ENCODE data around the gene GDI1.

The GDI1 gene

GRCh38 chrX:154439841-154440240, 2.9 kb downstream of the GDI1 start:
- DNase-seq: no peak

- DNase-seq: no peak
Measured at GRCh38 chrX:154440623-154441357, 3.8 kb downstream of the GDI1 start.

DNA sequence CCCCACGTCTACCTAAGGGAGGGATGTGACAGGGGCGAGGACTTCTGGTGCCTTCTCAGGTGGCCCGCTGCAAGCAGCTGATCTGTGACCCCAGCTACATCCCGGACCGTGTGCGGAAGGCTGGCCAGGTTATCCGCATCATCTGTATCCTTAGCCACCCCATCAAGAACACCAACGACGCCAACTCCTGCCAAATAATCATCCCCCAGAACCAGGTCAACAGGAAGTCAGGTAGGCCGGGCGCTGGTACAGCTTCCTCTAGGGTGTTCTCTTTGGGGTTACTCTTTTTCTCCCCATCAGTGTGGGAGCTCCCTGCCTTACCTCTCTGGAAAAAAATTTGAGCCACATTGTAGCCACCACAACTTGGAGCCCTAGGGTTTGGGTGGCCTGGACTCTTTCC, 4.6 kb downstream of the GDI1 start:
- no peak for DNase-seq

DNA sequence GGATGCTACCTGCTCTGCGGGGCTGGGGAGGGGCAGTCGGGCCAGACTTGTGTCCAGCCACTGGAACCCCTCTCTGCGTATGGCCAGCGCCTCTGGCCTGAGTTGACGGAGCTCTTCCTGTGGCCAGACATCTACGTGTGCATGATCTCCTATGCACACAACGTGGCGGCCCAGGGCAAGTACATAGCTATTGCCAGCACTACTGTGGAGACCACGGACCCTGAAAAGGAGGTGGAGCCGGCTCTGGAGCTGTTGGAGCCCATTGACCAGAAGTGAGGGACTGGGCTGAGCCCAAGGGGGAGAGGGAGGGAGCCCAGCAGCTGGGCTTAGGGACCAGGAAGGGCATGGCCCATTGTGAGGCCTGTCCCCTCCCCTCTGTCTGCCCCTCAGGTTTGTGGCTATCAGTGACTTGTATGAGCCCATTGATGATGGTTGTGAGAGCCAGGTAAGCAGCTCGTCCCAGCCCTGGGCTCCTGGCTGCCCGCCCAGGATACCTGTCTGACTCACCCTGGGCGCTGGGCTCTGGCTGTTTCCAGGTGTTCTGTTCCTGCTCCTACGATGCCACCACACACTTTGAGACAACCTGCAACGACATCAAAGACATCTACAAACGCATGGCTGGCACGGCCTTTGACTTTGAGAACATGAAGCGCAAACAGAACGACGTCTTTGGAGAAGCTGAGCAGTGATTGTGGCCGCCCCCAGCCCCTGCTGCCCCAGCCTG, 5.2 kb downstream of the GDI1 start:
- no peak for DNase-seq

DNA sequence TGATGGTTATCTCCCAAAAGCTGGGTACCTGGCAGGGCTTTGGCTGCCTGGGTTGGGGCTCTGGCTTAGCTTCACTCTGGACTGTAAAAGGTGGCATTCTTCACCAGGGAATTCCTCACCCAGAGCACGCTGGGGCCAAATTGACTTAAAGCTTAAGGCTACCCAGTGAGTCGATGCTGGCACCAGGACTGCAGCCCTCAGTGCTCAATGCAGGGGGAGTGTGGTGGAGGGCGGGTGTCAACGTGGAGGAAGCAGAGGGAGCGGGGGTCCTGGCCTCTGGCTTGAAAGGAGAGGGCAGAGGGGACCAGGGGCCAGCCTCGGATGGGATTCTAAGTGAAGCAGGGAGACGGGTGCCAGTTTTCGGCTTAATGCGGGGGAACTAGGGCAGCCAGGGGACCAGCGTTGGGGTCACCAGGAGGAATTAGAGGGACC, 6.5 kb downstream of the GDI1 start:
- no peak for DNase-seq

GRCh38 chrX:154443992-154444754, 7.2 kb downstream of the GDI1 start, which contains the start of gene FAM50A:
FAM50A (plus strand) TSS chrX:154444141; CDS start chrX:154444236, 95 bp downstream.
- DNase-seq: peak; percentile 83

DNA sequence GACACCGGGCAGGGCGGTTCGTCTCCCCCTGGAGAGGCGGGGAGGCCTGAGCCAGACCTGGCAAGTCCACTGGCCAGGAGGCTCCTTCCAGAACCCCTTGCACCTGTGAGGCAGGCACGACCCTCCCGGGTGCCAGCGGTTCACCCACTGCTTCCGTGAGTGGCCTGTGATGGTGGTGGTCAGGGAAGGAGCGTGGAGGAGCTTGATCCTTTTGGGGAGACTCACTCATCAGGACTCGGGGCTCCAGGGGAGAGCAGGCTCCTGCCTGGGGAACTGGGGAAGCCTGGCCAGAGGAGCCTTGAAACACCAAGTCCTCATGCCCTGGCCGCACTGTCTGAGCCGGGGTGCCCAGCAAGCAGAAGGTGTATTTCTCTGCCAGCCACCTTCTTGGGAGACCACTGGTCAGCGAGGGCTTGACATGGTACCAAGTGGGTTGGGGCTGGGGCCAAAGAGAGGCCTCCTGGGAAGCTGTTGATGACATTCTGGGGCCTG, 7.8 kb downstream of the GDI1 start:
- no peak for DNase-seq

DNA sequence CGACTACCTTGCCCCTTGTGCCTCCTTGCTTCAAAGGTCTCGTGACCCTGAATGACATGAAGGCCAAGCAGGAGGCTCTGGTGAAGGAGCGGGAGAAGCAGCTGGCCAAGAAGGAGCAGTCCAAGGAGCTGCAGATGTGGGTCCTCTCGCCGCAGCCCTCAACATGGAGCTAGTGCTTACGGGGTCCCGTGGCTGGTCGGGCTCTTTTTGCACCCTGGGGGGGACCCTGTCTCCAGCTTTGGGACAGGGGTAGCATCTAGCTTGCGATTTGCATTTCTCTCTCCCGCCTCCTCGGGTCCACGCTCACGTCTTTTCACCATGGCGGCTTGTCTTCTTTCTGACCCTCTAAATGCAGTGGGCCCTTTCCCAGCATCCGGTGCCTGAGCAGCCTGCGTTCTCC, 8.8 kb downstream of the GDI1 start:
- no peak for DNase-seq

DNA sequence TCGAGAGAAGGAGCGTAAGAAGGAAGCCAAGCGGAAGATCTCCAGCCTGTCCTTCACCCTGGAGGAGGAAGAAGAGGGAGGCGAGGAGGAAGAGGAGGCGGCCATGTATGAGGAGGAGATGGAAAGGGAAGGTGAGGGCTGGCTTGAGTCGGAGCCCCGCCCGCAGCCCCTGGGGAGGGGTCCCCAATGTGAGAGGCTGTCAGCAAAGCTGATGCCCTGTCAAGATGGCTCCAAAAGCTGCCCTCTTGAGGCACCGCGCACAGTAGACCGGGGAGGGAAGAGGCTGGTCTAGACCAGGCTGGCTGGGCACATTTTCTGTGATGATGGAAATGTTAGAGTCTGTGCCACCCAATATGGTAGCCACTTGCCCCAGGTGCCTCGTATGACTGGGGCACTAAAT, 9.5 kb downstream of the GDI1 start:
- no peak for DNase-seq

GRCh38 chrX:154448484-154448883, 11.5 kb downstream of the GDI1 start:
- DNase-seq: no peak

GRCh38 chrX:154449618-154450017, 12.7 kb downstream of the GDI1 start:
- DNase-seq: no peak

- no peak for DNase-seq
Measured at GRCh38 chrX:154450312-154450711, 13.4 kb downstream of the GDI1 start.

DNA sequence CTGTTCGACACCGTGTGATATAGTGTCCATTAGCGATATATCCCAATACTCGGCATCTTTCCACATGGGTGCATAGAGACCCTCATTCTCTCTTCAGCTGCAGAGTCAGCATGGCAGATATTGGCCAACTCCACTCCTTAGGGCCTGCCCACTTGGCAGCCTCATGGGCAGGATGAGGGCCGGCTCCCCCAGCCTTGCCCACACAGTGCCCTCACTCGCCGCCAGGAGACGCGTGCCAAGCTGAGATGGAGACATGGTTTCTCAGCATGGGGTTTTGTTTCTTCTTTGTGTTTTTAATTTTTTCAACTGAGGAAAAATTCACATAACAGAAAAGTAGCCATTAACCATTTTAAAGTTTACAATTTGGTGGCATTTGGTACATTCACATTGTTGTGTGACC, 15.9 kb downstream of the GDI1 start:
- DNase-seq: no peak

DNA sequence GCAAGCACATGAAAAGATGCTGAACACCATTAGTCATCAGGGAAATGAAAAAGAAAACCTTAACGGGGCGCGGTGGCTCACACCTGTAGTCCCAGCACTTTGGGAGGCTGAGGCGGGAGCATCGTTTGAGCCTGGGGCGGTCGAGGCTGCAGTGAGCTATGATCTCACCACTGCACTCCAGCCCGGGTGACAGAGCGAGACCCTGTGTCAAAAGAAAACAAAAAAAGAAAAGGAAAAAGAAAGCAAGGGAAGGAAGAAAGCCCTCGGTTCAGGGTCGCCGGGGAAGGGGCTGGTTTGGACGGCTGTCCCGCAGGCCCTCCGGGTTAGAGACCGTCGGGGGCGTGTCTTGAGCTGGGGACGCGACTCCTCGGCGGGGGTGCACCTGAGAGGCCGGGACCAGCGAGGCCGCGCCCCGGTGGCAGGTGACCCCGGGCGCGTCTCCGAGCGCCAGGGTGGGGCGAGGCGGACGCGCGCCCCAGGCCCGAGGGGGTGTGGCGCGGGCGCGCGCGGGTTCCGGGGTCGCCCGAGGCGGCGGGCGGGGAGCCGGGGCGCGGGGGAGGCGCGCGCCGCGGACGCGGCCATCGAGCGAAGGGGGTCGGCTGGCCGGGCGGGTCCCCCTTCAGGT, 20.6 kb downstream of the GDI1 start:
- no peak for DNase-seq

DNA sequence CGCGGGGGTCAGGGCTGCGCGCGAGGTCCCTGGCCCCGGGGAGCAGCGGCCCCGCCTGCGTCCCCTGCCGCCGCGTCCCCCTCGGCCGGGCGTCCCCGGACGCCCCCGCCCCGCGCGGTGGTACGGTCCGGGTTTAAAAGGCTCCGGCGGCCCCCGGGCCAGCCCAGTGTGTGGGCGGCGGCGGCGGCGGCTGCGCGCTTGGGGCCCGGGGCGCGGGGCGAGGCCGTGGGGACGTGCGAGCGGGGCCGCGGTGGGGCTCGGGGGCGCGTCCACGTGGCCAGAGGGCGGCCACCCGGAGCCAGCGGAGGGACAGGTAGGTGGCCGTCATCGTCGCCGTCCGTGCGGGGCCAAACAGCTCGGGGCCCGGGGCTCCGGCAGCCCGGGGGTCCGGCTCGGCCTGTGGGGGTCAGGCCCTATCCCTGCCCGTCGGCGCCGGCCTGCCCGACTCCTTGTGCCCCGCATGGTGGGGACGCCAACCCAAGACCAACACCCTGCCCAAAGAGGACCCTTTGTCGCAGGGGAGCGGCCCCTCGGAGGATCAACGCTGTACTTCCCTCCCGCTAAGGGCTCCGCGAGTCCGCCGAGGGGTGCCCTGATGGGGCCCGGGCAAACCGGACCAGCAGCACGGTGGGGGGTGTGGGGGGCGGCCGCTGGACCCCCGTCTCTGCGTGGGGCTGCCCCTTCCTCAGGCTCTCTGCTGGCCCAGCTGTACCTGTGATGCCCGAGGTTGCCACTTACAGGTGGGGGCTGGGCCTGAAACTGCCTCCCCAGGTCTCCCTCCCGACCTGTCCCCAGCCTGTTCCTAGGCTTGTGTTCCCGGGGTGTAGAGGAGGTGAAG, 21.4 kb downstream of the GDI1 start, which contains the start of gene PLXNA3:
Gene PLXNA3 (plus strand): TSS at position 166 of the 838 bp plus-strand sequence. CDS start 1,903 bp downstream, outside the sequence.
- peak; percentile 85 for DNase-seq

- no peak for DNase-seq
Measured at GRCh38 chrX:154458954-154459778, 22.2 kb downstream of the GDI1 start.

DNA sequence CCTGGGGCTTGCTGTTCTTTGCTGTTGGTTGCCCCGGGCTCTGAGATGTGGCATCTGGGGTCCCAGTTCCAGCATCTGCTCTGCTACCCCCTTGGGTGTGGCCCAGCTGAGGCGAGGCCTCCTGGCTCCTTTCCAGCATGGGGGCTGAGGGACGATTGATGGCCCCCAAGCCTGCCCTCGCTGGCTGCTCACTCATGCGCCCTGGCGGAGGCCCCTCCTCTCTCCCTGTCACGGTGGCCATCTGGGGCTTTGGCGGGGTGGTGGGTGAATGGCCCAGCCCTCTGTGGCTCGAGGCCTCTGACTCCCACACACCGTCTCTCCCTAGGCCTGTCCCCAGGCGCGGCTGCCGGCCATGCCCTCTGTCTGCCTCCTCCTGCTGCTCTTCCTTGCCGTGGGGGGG, 22.9 kb downstream of the GDI1 start:
- no peak for DNase-seq

- DNase-seq: no peak
Measured at GRCh38 chrX:154460326-154460725, 23.4 kb downstream of the GDI1 start.

DNA sequence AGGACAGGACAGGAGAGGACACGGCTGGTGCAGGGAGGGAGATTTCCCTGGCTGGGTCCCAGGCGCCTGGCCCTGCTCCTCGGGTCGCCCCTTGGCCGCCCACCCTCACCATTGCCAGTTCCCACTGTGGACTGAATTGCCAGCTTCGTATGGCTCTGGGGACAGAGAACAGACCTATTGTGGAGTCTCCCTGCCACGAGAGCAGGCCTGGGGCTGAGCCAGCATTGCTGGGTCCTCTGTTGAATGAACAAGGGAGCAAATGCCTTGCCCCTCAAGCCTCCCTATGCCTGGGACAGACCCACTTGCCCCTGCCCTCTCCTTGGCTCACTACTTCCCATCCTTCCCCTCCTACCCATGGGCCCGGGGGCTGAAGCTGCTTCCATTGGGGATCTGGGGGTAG, 25.4 kb downstream of the GDI1 start:
- DNase-seq: no peak

- no peak for DNase-seq
Measured at GRCh38 chrX:154463611-154464220, 26.8 kb downstream of the GDI1 start.

Measured in activated CD8-positive, alpha-beta memory T cell treated with anti-CD3 and anti-CD28 coated beads, Interleukin-2, amount 50 U/mL, for 48 hours (primary cell).